ENCODE data around the gene MAP3K7.

- TF ChIP-seq EZH2phosphoT487 (IDR thresholded peaks at IDR 0.05) (no peak), CTCF (IDR thresholded peaks at IDR 0.05) (no peak)
Observed at GRCh38 chr6:90483956-90484355, 102.9 kb downstream of the MAP3K7 start.

All from neural progenitor cell (in vitro differentiated cells).